Measurements from ENCODE around the gene L3MBTL2. TPM values are rescaled to one million over a fixed set of nuclear protein-coding genes. Genes with fewer than 3 reads are reported as not detected.

The L3MBTL2 gene
- total RNA-seq, 1 experiment from 2014 or later = 24.7 TPM

GRCh38 chr22:41184679-41185078, 20.4 kb upstream of the L3MBTL2 start:
- no peak for DNase-seq (ENCODE audit: low read depth, low spot score)
- ChIA-PET CTCF (no interaction called here), POLR2A (interaction anchor here (0.7 kb wide), 1 partner anchor 9 kb away, joined by 3 read pairs; no protein-coding TSS in a partner anchor), RAD21 (ENCODE audit: low non-redundant PET in 1 of 2, low total read pairs in 2 of 2, uncharacterized antibody in 2 of 2, unreplicated experiment in 2 of 2) (no interaction called here)
- TF ChIP-seq CBX3 (IDR thresholded peaks at IDR 0.05; ENCODE audit: low read depth) = no peak
- TF ChIP-seq POLR2AphosphoS5 (IDR thresholded peaks at IDR 0.05; ENCODE audit: low read depth, low read length) = no peak
- no peak for TF ChIP-seq SP1 (IDR thresholded peaks at IDR 0.05; ENCODE audit: low read depth)
- no peak for TF ChIP-seq CTCF (IDR thresholded peaks at IDR 0.05 in 2 of 3, conservative IDR thresholded peaks at IDR 0.05 in 1 of 3; ENCODE audit: borderline replicate concordance in 1 of 3, insufficient read depth in 1 of 3, low read depth in 2 of 3, low read length in 2 of 3)
- no peak for TF ChIP-seq FOSL1 (IDR thresholded peaks at IDR 0.05; ENCODE audit: low read depth)
- TF ChIP-seq SIN3A (IDR thresholded peaks at IDR 0.05; ENCODE audit: low read depth) = no peak
- no peak for TF ChIP-seq TCF7L2 (IDR thresholded peaks at IDR 0.05; ENCODE audit: borderline replicate concordance, extremely low read depth, insufficient read depth, insufficient read length)
- TF ChIP-seq ATF3 (IDR thresholded peaks at IDR 0.05) = no peak
- TF ChIP-seq RAD21 (IDR thresholded peaks at IDR 0.05; ENCODE audit: low read depth) = no peak
- TF ChIP-seq REST (IDR thresholded peaks at IDR 0.05; ENCODE audit: low read depth) = no peak
- no peaks in the 10 kb centered on the region for H3K79me2 ChIP-seq (ENCODE audit: insufficient read depth, low read length)
- no peak for ATAC-seq
- H3K9ac ChIP-seq (ENCODE audit: low read length) = no peak overlapping the region
- H3K27me3 ChIP-seq (ENCODE audit: insufficient read depth, low read length) = no peaks in the 10 kb centered on the region
- intact Hi-C loops (cut with micrococcal nuclease) = no loop called here
- no peaks in the 10 kb centered on the region for H3K9me2 ChIP-seq (ENCODE audit: insufficient read depth)
- no peak overlapping the region for H3K4me2 ChIP-seq (ENCODE audit: low read length)
- no peak overlapping the region for H2AFZ ChIP-seq (ENCODE audit: low read depth, low read length, poor library complexity, severe bottlenecking)
- BruUV-seq (replicated peaks) = no TSS peak
- H3K4me1 ChIP-seq (ENCODE audit: control insufficient read depth in 1 of 2, insufficient read depth in 2 of 2, low read length in 2 of 2) = peaks cover 0 to 12% of the 10 kb centered on the region in 2 experiments; a peak in 1 of 4 replicates
- no peaks in the 10 kb centered on the region for H3K36me3 ChIP-seq (ENCODE audit: control insufficient read depth in 1 of 2, insufficient read depth in 2 of 2, low read length in 2 of 2)
- no peak overlapping the region for H3K27ac ChIP-seq (ENCODE audit: low read depth, low read length)
- no peaks in the 10 kb centered on the region for H3K9me3 ChIP-seq (ENCODE audit: control insufficient read depth in 1 of 2, insufficient read depth in 1 of 2, low read depth in 1 of 2, low read length in 2 of 2)
- no peak overlapping the region for H3K4me3 ChIP-seq (replicated peaks in 1 of 2; ENCODE audit: low read depth in 1 of 2, low read length in 2 of 2)
- no peaks in the 10 kb centered on the region for H4K20me1 ChIP-seq (ENCODE audit: insufficient read depth)

Measured in HCT116 (cell line).